Karpas-422 (cell line): ENCODE measurements around the gene UCP3. TPM values are rescaled to one million over a fixed set of nuclear protein-coding genes. Genes with fewer than 3 reads are reported as not detected.

Experiments
- DNase-seq: peaks from one replicate; pipeline ENCODE4 v3.0.0-alpha.2; 2015
- H2AFZ ChIP-seq: fragments of 200-600 bp; sonication (generic); 2 replicates; pipeline ENCODE4 v1.6.1; 2014; ENCODE audit warnings: antibody characterized with exemption, low read length, mixed read lengths
- H3K27ac ChIP-seq: fragments of 200-600 bp; sonication (generic); 2 replicates; pipeline ENCODE4 v1.5.1; 2014; ENCODE audit warnings: mild to moderate bottlenecking, low read length, moderate library complexity
- H3K27me3 ChIP-seq: fragments of 200-600 bp; sonication (generic); 2 replicates; pipeline ENCODE4 v1.6.1; 2014; ENCODE audit warnings: low read length, mixed read lengths
- H3K36me3 ChIP-seq: fragments of 200-600 bp; sonication (generic); 2 replicates; pipeline ENCODE4 v1.6.1; 2014; ENCODE audit warnings: low read length, mixed read lengths; ENCODE audit not compliant: insufficient read depth
- H3K4me1 ChIP-seq: fragments of 200-600 bp; sonication (generic); 2 replicates; pipeline ENCODE4 v1.6.1; 2014; ENCODE audit warnings: mild to moderate bottlenecking, low read length, mixed read lengths
- H3K4me2 ChIP-seq: fragments of 200-600 bp; sonication (generic); 2 replicates; pipeline ENCODE4 v1.6.1; 2014; ENCODE audit warnings: low read length, low read depth, mild to moderate bottlenecking; ENCODE audit not compliant: poor library complexity, severe bottlenecking
- H3K4me3 ChIP-seq: fragments of 200-600 bp; sonication (generic); 2 replicates; pipeline ENCODE4 v1.5.1; 2014; ENCODE audit warnings: mild to moderate bottlenecking, antibody characterized with exemption, low read length, mixed read lengths
- H3K79me2 ChIP-seq: fragments of 200-600 bp; sonication (generic); 2 replicates; pipeline ENCODE4 v1.6.1; 2014; ENCODE audit warnings: mild to moderate bottlenecking, low read length, mixed read lengths
- H3K9ac ChIP-seq: fragments of 200-600 bp; sonication (generic); 2 replicates; pipeline ENCODE4 v1.6.0; 2014; ENCODE audit warnings: low read length
- H3K9me2 ChIP-seq: fragments of 200-600 bp; sonication (generic), shearing (Covaris generic); replicated peaks from 2 replicates; pipeline ENCODE4 v1.6.0; 2014; ENCODE audit warnings: mild to moderate bottlenecking, low read length, moderate library complexity; ENCODE audit not compliant: insufficient read depth
- H3K9me3 ChIP-seq: fragments of 300-700, 200-600 bp; sonication (generic); 2 replicates; pipeline ENCODE4 v1.6.1; 2014; ENCODE audit warnings: low read length, mixed read lengths
- H4K20me1 ChIP-seq: fragments of 200-600 bp; sonication (generic); 2 replicates; pipeline ENCODE4 v1.6.1; 2014; ENCODE audit warnings: mild to moderate bottlenecking, antibody characterized with exemption, low read length, low read depth; ENCODE audit not compliant: insufficient read depth
- total RNA-seq: library from RNA; depleted of rRNA; stranded (reverse); fragments of >200 nt; shearing (Covaris generic); gene quantifications from 2 replicates; pipeline ENCODE4 v1.2.3, GENCODE V29; 2014; ENCODE audit warnings: low replicate concordance

UCP3 gene
- total RNA-seq, 1 experiment from 2014 or later = 3.0 TPM

GRCh38 chr11:73999581-74000306 is 9.1 kb downstream of the UCP3 start:
- Histone ChIP-seq H3K27me3 (no peaks in the 10 kb centered on the region), H3K4me1 (peaks cover 57% of the 10 kb centered on the region), H3K4me2 (peak overlapping the region; percentile 2), H3K4me3 (no peak overlapping the region), H3K9me2 (no peaks in the 10 kb centered on the region), H4K20me1 (no peaks in the 10 kb centered on the region; the same call in 1 of the 2 replicates), H2AFZ (no peak overlapping the region), H3K9me3 (no peaks in the 10 kb centered on the region), H3K27ac (no peak overlapping the region), H3K9ac (no peak overlapping the region), H3K36me3 (peaks cover 17% of the 10 kb centered on the region; the same call in 1 of the 2 replicates), H3K79me2 (no peaks in the 10 kb centered on the region)
- peak; percentile 69 for DNase-seq

- no peak for DNase-seq
- Histone ChIP-seq H3K36me3 (peaks cover 17% of the 10 kb centered on the region; the same call in 1 of the 2 replicates), H3K9me3 (no peaks in the 10 kb centered on the region), H3K9ac (no peak overlapping the region), H3K9me2 (no peaks in the 10 kb centered on the region), H3K4me3 (no peak overlapping the region), H3K27ac (no peak overlapping the region), H3K27me3 (no peaks in the 10 kb centered on the region), H2AFZ (no peak overlapping the region), H3K4me2 (peak overlapping the region; percentile 2), H3K4me1 (peaks cover 65% of the 10 kb centered on the region), H3K79me2 (no peaks in the 10 kb centered on the region), H4K20me1 (no peaks in the 10 kb centered on the region; the same call in 1 of the 2 replicates)
Observed at GRCh38 chr11:73998846-73999575, 9.9 kb downstream of the UCP3 start.

DNA sequence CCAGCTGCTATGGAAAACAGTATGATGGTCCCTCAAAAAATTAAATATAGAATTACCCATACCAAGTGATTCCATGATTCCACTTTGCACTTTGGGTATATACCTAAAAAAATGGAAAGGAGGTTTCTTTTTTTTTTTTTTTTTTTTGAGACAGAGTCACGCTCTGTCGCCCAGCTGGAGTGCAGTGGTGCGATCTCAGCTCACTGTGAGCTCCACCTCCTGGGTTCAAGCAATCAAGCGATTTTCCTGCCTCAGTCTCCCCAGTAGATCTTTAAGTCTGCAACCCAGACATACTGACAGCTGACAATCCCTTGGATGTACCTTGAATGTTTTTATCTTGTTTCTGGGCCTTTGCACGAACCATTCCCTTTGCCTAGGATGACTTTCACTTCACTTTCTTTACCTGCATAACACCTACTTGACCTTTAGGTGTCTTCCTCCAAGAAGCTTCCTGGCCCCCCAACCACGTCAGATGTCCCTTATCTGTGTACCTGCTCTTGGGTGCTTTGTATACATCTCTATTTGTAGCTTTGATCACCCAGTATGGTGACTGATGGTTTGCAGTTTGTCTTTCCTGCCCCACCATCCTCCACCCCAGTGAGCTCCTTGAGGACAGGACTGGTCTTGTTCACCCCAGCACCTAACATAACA is 11.6 kb downstream of the UCP3 start:
- Histone ChIP-seq H3K79me2 (no peaks in the 10 kb centered on the region), H2AFZ (no peak overlapping the region), H3K27ac (peak overlapping the region; percentile 66; the same call in 1 of the 2 replicates), H3K9me2 (no peaks in the 10 kb centered on the region), H4K20me1 (no peaks in the 10 kb centered on the region; the same call in 1 of the 2 replicates), H3K36me3 (0 out of 2 replicates have a peak, but pooled peaks cover 6% of the 10 kb centered on the region), H3K9me3 (no peaks in the 10 kb centered on the region), H3K4me1 (peaks cover 80% of the 10 kb centered on the region), H3K4me3 (0 out of 2 replicates have a peak overlapping the region, but pooled peaks have one; percentile 14), H3K27me3 (no peaks in the 10 kb centered on the region), H3K4me2 (peak overlapping the region; percentile 40), H3K9ac (no peak overlapping the region)
- DNase-seq = no peak

- Histone ChIP-seq H3K4me1 (peaks cover 90% of the 10 kb centered on the region), H3K79me2 (no peaks in the 10 kb centered on the region), H3K4me2 (no peak overlapping the region), H3K9me3 (no peaks in the 10 kb centered on the region), H2AFZ (no peak overlapping the region), H3K27me3 (no peaks in the 10 kb centered on the region), H3K36me3 (0 out of 2 replicates have a peak, but pooled peaks cover 1% of the 10 kb centered on the region), H4K20me1 (no peaks in the 10 kb centered on the region; the same call in 1 of the 2 replicates), H3K9me2 (no peaks in the 10 kb centered on the region), H3K4me3 (no peak overlapping the region), H3K9ac (no peak overlapping the region), H3K27ac (peak overlapping the region; percentile 66)
- peak; percentile 40 for DNase-seq
Observed at GRCh38 chr11:73996161-73996747, 12.6 kb downstream of the UCP3 start.

- H2AFZ ChIP-seq = no peak overlapping the region
- peaks cover 94% of the 10 kb centered on the region for H3K4me1 ChIP-seq
- no peak overlapping the region for H3K4me3 ChIP-seq
- DNase-seq = peak; percentile 50
- no peaks in the 10 kb centered on the region for H3K79me2 ChIP-seq
- H3K4me2 ChIP-seq = peak overlapping the region; percentile 18
- no peaks in the 10 kb centered on the region for H3K9me3 ChIP-seq
- no peaks in the 10 kb centered on the region for H3K27me3 ChIP-seq
- H4K20me1 ChIP-seq = no peaks in the 10 kb centered on the region
- H3K27ac ChIP-seq = peak overlapping the region; percentile 66
- no peak overlapping the region for H3K9ac ChIP-seq
- no peaks in the 10 kb centered on the region for H3K9me2 ChIP-seq
- no peaks in the 10 kb centered on the region for H3K36me3 ChIP-seq
Observed at GRCh38 chr11:73995731-73996130, 13.2 kb downstream of the UCP3 start.

GRCh38 chr11:73995247-73995646 is 13.6 kb downstream of the UCP3 start:
- Histone ChIP-seq H3K4me2 (peak overlapping the region; percentile 18), H3K36me3 (no peaks in the 10 kb centered on the region), H2AFZ (no peak overlapping the region), H3K27me3 (no peaks in the 10 kb centered on the region), H3K27ac (peak overlapping the region; percentile 66), H3K9me2 (no peaks in the 10 kb centered on the region), H3K9ac (0 out of 2 replicates have a peak overlapping the region, but pooled peaks have one; percentile 17), H4K20me1 (no peaks in the 10 kb centered on the region), H3K4me3 (no peak overlapping the region), H3K79me2 (no peaks in the 10 kb centered on the region), H3K4me1 (peaks cover 94% of the 10 kb centered on the region), H3K9me3 (no peaks in the 10 kb centered on the region)
- DNase-seq = peak; percentile 82

DNA sequence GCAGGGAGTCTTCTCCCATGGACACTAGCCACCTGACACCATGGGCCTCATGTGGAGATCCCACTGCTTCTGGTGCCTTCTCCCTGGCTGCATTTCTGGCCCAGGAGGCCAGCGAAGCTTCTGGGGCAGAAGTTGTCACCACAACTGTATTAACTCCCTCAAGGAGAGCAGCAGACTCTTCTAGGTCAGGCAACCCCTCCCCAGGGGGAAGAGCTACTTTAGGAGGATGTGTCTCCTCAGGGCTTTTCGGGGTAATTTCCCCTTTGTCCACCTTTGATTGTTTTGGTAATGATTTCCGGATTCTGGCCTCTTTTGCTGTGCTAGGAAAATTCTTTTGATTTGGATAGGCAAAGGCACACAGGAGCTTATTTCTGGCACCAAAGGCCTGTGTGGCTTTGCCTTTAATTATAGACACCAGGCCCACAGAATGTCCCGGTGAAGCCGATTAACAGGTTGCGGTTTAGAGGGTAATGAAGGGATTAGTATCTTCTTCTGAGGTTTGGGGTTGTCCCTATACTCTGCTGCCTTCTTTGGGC is 17.3 kb downstream of the UCP3 start:
- H3K9ac ChIP-seq = peak overlapping the region; percentile 47
- no peaks in the 10 kb centered on the region for H3K27me3 ChIP-seq
- no peaks in the 10 kb centered on the region for H3K79me2 ChIP-seq
- peak overlapping the region; percentile 58 for H3K4me2 ChIP-seq
- H2AFZ ChIP-seq = no peak overlapping the region
- no peaks in the 10 kb centered on the region for H3K9me3 ChIP-seq
- DNase-seq = peak; percentile 93
- H4K20me1 ChIP-seq = no peaks in the 10 kb centered on the region
- H3K27ac ChIP-seq = peak overlapping the region; percentile 72
- H3K9me2 ChIP-seq = no peaks in the 10 kb centered on the region
- no peaks in the 10 kb centered on the region for H3K36me3 ChIP-seq
- H3K4me3 ChIP-seq = peak overlapping the region; percentile 42; the same call in 1 of the 2 replicates
- H3K4me1 ChIP-seq = peaks cover 78% of the 10 kb centered on the region
